ENCODE data around the gene MTTP. TPM values are rescaled to one million over a fixed set of nuclear protein-coding genes. Genes with fewer than 3 reads are reported as not detected.
A peak's percentile ranks its signal among the peaks of the same experiment; 100 is the strongest.

MTTP gene
- total and polyA plus RNA-seq, 4 donors = 0.04 to 0.57 (median 0.25) TPM

DNA sequence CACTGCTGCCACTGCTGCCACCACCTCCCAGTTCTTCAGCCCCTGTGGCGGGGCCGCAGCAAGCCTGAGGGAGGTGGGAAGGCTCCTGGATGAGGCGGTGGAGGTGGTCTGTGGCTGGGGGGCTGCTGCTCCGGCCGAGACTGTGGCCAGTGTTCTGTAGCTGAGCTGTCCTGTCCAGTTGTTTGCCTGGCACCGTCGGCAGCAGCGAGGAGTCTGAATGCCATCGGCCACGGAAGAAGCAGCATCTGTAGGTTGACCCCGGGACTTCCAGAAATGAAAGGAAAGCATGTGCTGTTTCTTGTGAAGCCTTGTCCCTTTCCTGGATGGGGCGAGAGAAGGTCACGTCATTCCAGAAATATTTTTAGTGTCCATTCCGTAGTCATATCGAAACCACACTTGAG lies 79.7 kb downstream of the MTTP start:
- Histone ChIP-seq H3K36me3 (ENCODE audit: control insufficient read depth in 4 of 4, insufficient read depth in 4 of 4, low read length in 4 of 4) (no peaks in the 10 kb centered on the region), H3K4me3 (no peak overlapping the region), H3K27me3 (ENCODE audit: control insufficient read depth in 3 of 3, insufficient read depth in 3 of 3, low read length in 2 of 3) (no peaks in the 10 kb centered on the region), H3K4me1 (ENCODE audit: control insufficient read depth in 5 of 5, insufficient read depth in 5 of 5, low read length in 5 of 5) (peaks cover 0 to 6% (median 0%) of the 10 kb centered on the region in 5 donors), H3K9ac (ENCODE audit: insufficient read depth in 1 of 2, low read length in 2 of 2) (no peak overlapping the region), H3K9me3 (ENCODE audit: control insufficient read depth in 4 of 4, insufficient read depth in 3 of 4, low read length in 3 of 4) (peaks cover 0 to 2% (median 0%) of the 10 kb centered on the region in 4 donors), H3K27ac (ENCODE audit: low read depth in 1 of 2, low read length in 1 of 2) (peak overlapping the region in 1 of 2 donors; percentile 14)
- 79 to 88% methylated on average over 15 of the region's 15 CpGs for WGBS, 2 donors
- DNase-seq = no peak
- ATAC-seq (ENCODE audit: insufficient read depth, low FRiP score) = no peak
- no peak for TF ChIP-seq CTCF (IDR thresholded peaks at IDR 0.05; ENCODE audit: control extremely low read depth, extremely low read depth)

- Histone ChIP-seq H3K9me3 (ENCODE audit: control insufficient read depth in 4 of 4, insufficient read depth in 3 of 4, low read length in 3 of 4) (peaks cover 0 to 2% (median 0%) of the 10 kb centered on the region in 4 donors), H3K27ac (ENCODE audit: low read depth in 1 of 2, low read length in 1 of 2) (peak overlapping the region in 1 of 2 donors; percentile 91), H3K9ac (ENCODE audit: insufficient read depth in 1 of 2, low read length in 2 of 2) (no peak overlapping the region), H3K36me3 (ENCODE audit: control insufficient read depth in 4 of 4, insufficient read depth in 4 of 4, low read length in 4 of 4) (no peaks in the 10 kb centered on the region), H3K4me3 (no peak overlapping the region), H3K4me1 (ENCODE audit: control insufficient read depth in 5 of 5, insufficient read depth in 5 of 5, low read length in 5 of 5) (peaks cover 0 to 6% (median 0%) of the 10 kb centered on the region in 5 donors), H3K27me3 (ENCODE audit: control insufficient read depth in 3 of 3, insufficient read depth in 3 of 3, low read length in 2 of 3) (no peaks in the 10 kb centered on the region)
- peak; percentile 57 to 84 (median 73) for DNase-seq
- WGBS, 2 donors = 57 to 73% methylated on average over 9 of the region's 9 CpGs
- ATAC-seq (ENCODE audit: insufficient read depth, low FRiP score) = peak; percentile 20
- TF ChIP-seq CTCF (IDR thresholded peaks at IDR 0.05; ENCODE audit: control extremely low read depth, extremely low read depth) = no peak
These were observed 80.9 kb downstream of the MTTP start for GRCh38 chr4:99655308-99656081.

- TF ChIP-seq CTCF (IDR thresholded peaks at IDR 0.05; ENCODE audit: control extremely low read depth, extremely low read depth) = no peak
- Histone ChIP-seq H3K9me3 (ENCODE audit: control insufficient read depth in 4 of 4, insufficient read depth in 3 of 4, low read length in 3 of 4) (peaks cover 0 to 2% (median 0%) of the 10 kb centered on the region in 4 donors), H3K36me3 (ENCODE audit: control insufficient read depth in 4 of 4, insufficient read depth in 4 of 4, low read length in 4 of 4) (no peaks in the 10 kb centered on the region), H3K27ac (ENCODE audit: low read depth in 1 of 2, low read length in 1 of 2) (peak within 1 kb of the TSS in 1 of 2 donors; percentile 91), H3K4me1 (ENCODE audit: control insufficient read depth in 5 of 5, insufficient read depth in 5 of 5, low read length in 5 of 5) (peaks cover 0 to 6% (median 0%) of the 10 kb centered on the region in 5 donors), H3K4me3 (no peak within 1 kb of the TSS), H3K27me3 (ENCODE audit: control insufficient read depth in 3 of 3, insufficient read depth in 3 of 3, low read length in 2 of 3) (no peaks in the 10 kb centered on the region), H3K9ac (ENCODE audit: insufficient read depth in 1 of 2, low read length in 2 of 2) (no peak within 1 kb of the TSS)
- WGBS, 2 donors = 78 to 80% methylated on average over 1 of the region's 1 CpG
- DNase-seq (no peak), ATAC-seq (ENCODE audit: insufficient read depth, low FRiP score) (no peak)
These were observed 83.2 kb downstream of the MTTP start, which contains the start of gene C4orf54 for GRCh38 chr4:99657798-99658197. Gene C4orf54, minus strand, starts transcription at chr4:99657828. Its CDS starts 3,180 bp downstream, at chr4:99654648.

All from lung (tissue), 12 donors.